SK-N-SH (cell line): ENCODE data around the gene ZNF79. TPM values are rescaled to one million over a fixed set of nuclear protein-coding genes. Genes with fewer than 3 reads are reported as not detected.

Experiments
- CTCF ChIA-PET: fragments of 300-600, 350-600 bp; formaldehyde crosslinking; extraction: SDS; loops from one replicate; lab custom pipeline; 2021; lab: Yijun Ruan, JAX
- POLR2A ChIA-PET: fragments of 350-600 bp; sonication (Branson Sonifier 250); formaldehyde crosslinking; extraction: SDS; loops from one replicate; lab custom pipeline; 2020; ENCODE audit warnings: antibody characterized with exemption, inconsistent platforms; lab: Yijun Ruan, JAX
- DNase-seq: peaks from one replicate; pipeline ENCODE4 v3.0.0; 2012
- H2AFZ ChIP-seq: fragments of 200-600 bp; sonication (generic); 2 replicates; pipeline ENCODE4 v1.8.1; 2016; ENCODE audit warnings: antibody characterized with exemption, mild to moderate bottlenecking, low read depth
- H3F3A ChIP-seq: fragments of 200-600 bp; sonication (generic); replicated peaks from 2 replicates; pipeline ENCODE3; 2016; ENCODE audit warnings: antibody characterized with exemption, mild to moderate bottlenecking; ENCODE audit not compliant: insufficient read depth
- H3K27ac ChIP-seq, 2 experiments: fragments of 200-500 bp in 1 of 2; fragments of 200-600 bp in 1 of 2; sonication (Bioruptor generic) in 1 of 2; sonication (generic), shearing (Covaris generic) in 1 of 2; 2 replicates each; pipeline versions ENCODE4 v1.5.1 to v1.6.1; 2014 to 2016; ENCODE audit warnings: low read depth in 2 of 2, inconsistent platforms in 1 of 2, low read length in 1 of 2, mild to moderate bottlenecking in 1 of 2, mixed read lengths in 1 of 2
- H3K27me3 ChIP-seq: fragments of 200-600 bp; sonication (generic), shearing (Covaris generic); 2 replicates; pipeline ENCODE4 v1.6.1; 2016; ENCODE audit warnings: mixed run types; ENCODE audit not compliant: insufficient read depth
- H3K36me3 ChIP-seq, 2 experiments: fragments of 200-500 bp in 1 of 2; fragments of 200-600 bp in 1 of 2; sonication (Bioruptor generic) in 1 of 2; sonication (generic) in 1 of 2; replicated peaks in 1 of 2; 2 replicates each; pipeline versions ENCODE3 to v1.5.1; 2014 to 2016; ENCODE audit warnings: low read length in 1 of 2, mild to moderate bottlenecking in 1 of 2; ENCODE audit not compliant: insufficient read depth in 2 of 2, control insufficient read depth in 1 of 2
- H3K4me1 ChIP-seq, 2 experiments: fragments of 200-500 bp in 1 of 2; fragments of 200-600 bp in 1 of 2; sonication (Bioruptor generic) in 1 of 2; sonication (generic), shearing (Covaris generic) in 1 of 2; 2 replicates each; pipeline versions ENCODE4 v1.5.1 to v1.6.1; 2014 to 2016; ENCODE audit warnings: low read depth in 1 of 2, low read length in 1 of 2, mixed run types in 1 of 2; ENCODE audit not compliant: insufficient read depth in 2 of 2, control insufficient read depth in 1 of 2
- H3K4me2 ChIP-seq: fragments of 200-600 bp; sonication (generic), shearing (Covaris generic); 2 replicates; pipeline ENCODE4 v1.6.1; 2017; ENCODE audit warnings: mixed run types
- H3K4me3 ChIP-seq, 2 experiments: fragments of 200-500 bp in 1 of 2; fragments of 200-600 bp in 1 of 2; sonication (Bioruptor generic) in 1 of 2; sonication (generic), shearing (Covaris generic) in 1 of 2; 2 replicates each; pipeline versions ENCODE4 v1.5.1 to v1.8.1; 2014 to 2016; ENCODE audit warnings: low read depth in 2 of 2, inconsistent platforms in 1 of 2, low read length in 1 of 2, mild to moderate bottlenecking in 1 of 2, mixed read lengths in 1 of 2, moderate library complexity in 1 of 2
- H3K79me2 ChIP-seq: fragments of 200-600 bp; sonication (generic); 2 replicates; pipeline ENCODE4 v1.8.1; 2017; ENCODE audit warnings: mild to moderate bottlenecking; ENCODE audit not compliant: insufficient read depth
- H3K9ac ChIP-seq: fragments of 200-600 bp; sonication (generic); 2 replicates; pipeline ENCODE4 v1.6.1; 2017; ENCODE audit warnings: mixed run types
- H3K9me2 ChIP-seq: fragments of 200-600 bp; sonication (generic); 2 replicates; pipeline ENCODE4 v1.6.1; 2017; ENCODE audit warnings: mixed run types
- H3K9me3 ChIP-seq: fragments of 200-600 bp; sonication (generic); 2 replicates; pipeline ENCODE4 v1.6.1; 2017; ENCODE audit warnings: mixed run types, mild to moderate bottlenecking, moderate library complexity
- H4K20me1 ChIP-seq: fragments of 200-600 bp; sonication (generic); 2 replicates; pipeline ENCODE4 v1.6.1; 2017; ENCODE audit warnings: mild to moderate bottlenecking, mixed run types; ENCODE audit not compliant: insufficient read depth
- CHD2 ChIP-seq: fragments of 150-350 bp; IDR thresholded peaks from 2 replicates; pipeline ENCODE4 v1.6.1; 2018; ENCODE audit warnings: low read length; ENCODE audit not compliant: partially characterized antibody
- FOXM1 ChIP-seq: IDR thresholded peaks from 2 replicates; pipeline ENCODE4 v1.4.0; 2012; ENCODE audit warnings: low read depth, mild to moderate bottlenecking
- JUND ChIP-seq: IDR thresholded peaks from 2 replicates; pipeline ENCODE4 v1.4.0; 2012
- RAD21 ChIP-seq: IDR thresholded peaks from 2 replicates; pipeline ENCODE4 v1.6.1; 2012; ENCODE audit warnings: mild to moderate bottlenecking, low read length
- RCOR1 ChIP-seq: fragments of 150-350 bp; IDR thresholded peaks from 2 replicates; pipeline ENCODE4 v1.6.1; 2017; ENCODE audit warnings: antibody characterized with exemption, low read length
- RFX5 ChIP-seq: IDR thresholded peaks from 2 replicates; pipeline ENCODE4 v1.6.1; 2012; ENCODE audit warnings: mild to moderate bottlenecking, improper control_type of control experiment, low read length
- RXRA ChIP-seq: IDR thresholded peaks from 2 replicates; pipeline ENCODE4 v1.4.0; 2012; ENCODE audit warnings: low read depth, mild to moderate bottlenecking, borderline replicate concordance
- WGBS: methylation state at CpG from one replicate; pipeline ENCODE4 v1.1.6; 2017; ENCODE audit warnings: low lambda C conversion rate; 5-methylcytosine and 5-hydroxymethylcytosine counted together
- polyA plus RNA-seq, 3 experiments: library from polyadenylated mRNA; depleted of rRNA; stranded (reverse); fragments of >200 nt; gene quantifications; 2 replicates each; pipeline ENCODE4 v1.2.3, GENCODE V29; 2012
- TF ChIP-seq, protein P1 (sequence below): IDR thresholded peaks from 2 replicates; pipeline ENCODE4 v1.4.0; 2012; ENCODE audit warnings: low read depth, borderline replicate concordance
- TF ChIP-seq, protein P2 (sequence below): fragments of 200-600 bp; sonication (generic); IDR thresholded peaks from 2 replicates; pipeline ENCODE4 v1.6.1; 2017; ENCODE audit warnings: antibody characterized with exemption, mild to moderate bottlenecking, moderate library complexity
- TF ChIP-seq, protein P3 (sequence below): fragments of 150-350 bp; IDR thresholded peaks from 2 replicates; pipeline ENCODE4 v1.6.1; 2017; ENCODE audit warnings: antibody characterized with exemption, low read length, low read depth, borderline replicate concordance

The ZNF79 gene
- polyA plus RNA-seq, 1 of the 3 experiments (the other 2 are of a cell fraction): 4.6 TPM

DNA sequence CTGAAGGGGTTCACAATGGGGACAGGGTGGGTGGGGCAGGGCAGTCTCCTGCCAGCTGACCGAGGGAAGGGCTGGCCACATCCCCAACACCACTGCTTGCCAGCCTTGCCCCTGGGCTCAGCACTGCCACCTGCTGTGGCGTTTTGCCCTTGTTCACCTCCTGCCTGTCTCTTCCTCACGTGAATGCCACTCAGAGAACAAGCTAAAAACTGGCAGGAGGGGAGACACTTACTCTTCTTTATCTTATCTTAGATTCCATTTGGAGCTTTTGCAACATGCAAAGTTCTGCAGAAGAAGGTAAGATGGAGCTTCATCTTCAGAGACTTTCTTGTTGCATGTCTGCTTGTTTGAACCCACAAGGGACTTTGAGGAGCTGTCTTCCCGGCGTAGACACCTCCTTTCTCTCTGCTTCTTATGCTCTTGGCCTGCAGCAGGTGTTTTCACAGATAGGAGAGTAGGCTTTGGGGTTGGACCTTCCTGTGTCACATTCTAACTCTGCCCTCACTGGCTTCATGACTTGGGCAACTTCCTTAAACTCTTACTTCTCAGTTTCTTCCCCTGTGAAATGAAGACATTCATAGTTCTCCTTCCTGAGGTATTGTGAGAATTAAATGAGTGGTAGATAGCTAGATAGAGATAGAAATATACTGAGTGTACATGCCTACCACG is 31.3 kb downstream of the ZNF79 start:
- Histone ChIP-seq H3K36me3 (peaks cover 12 to 30% of the 10 kb centered on the region in 2 experiments), H3K27ac (no peak overlapping the region), H3F3A (peaks cover 9% of the 10 kb centered on the region), H3K9ac (no peak overlapping the region), H3K79me2 (peaks cover 29% of the 10 kb centered on the region), H4K20me1 (peaks cover 5% of the 10 kb centered on the region), H3K4me3 (no peak overlapping the region), H3K9me3 (no peaks in the 10 kb centered on the region), H3K9me2 (no peaks in the 10 kb centered on the region), H2AFZ (no peak overlapping the region), H3K4me1 (peaks cover 0 to 15% of the 10 kb centered on the region in 2 experiments; a peak in 1 of 4 replicates), H3K27me3 (no peaks in the 10 kb centered on the region), H3K4me2 (no peak overlapping the region)
- DNase-seq: no peak
- no peak for TF ChIP-seq RXRA
- no peak for TF ChIP-seq CHD2
- no peak for TF ChIP-seq RFX5
- TF ChIP-seq RCOR1: no peak
- TF ChIP-seq, protein P1, sequence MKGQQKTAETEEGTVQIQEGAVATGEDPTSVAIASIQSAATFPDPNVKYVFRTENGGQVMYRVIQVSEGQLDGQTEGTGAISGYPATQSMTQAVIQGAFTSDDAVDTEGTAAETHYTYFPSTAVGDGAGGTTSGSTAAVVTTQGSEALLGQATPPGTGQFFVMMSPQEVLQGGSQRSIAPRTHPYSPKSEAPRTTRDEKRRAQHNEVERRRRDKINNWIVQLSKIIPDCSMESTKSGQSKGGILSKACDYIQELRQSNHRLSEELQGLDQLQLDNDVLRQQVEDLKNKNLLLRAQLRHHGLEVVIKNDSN: no peak
- TF ChIP-seq, protein P2, sequence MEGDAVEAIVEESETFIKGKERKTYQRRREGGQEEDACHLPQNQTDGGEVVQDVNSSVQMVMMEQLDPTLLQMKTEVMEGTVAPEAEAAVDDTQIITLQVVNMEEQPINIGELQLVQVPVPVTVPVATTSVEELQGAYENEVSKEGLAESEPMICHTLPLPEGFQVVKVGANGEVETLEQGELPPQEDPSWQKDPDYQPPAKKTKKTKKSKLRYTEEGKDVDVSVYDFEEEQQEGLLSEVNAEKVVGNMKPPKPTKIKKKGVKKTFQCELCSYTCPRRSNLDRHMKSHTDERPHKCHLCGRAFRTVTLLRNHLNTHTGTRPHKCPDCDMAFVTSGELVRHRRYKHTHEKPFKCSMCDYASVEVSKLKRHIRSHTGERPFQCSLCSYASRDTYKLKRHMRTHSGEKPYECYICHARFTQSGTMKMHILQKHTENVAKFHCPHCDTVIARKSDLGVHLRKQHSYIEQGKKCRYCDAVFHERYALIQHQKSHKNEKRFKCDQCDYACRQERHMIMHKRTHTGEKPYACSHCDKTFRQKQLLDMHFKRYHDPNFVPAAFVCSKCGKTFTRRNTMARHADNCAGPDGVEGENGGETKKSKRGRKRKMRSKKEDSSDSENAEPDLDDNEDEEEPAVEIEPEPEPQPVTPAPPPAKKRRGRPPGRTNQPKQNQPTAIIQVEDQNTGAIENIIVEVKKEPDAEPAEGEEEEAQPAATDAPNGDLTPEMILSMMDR: peak; percentile 30; the same call in 1 of the 2 replicates
- TF ChIP-seq, protein P3, sequence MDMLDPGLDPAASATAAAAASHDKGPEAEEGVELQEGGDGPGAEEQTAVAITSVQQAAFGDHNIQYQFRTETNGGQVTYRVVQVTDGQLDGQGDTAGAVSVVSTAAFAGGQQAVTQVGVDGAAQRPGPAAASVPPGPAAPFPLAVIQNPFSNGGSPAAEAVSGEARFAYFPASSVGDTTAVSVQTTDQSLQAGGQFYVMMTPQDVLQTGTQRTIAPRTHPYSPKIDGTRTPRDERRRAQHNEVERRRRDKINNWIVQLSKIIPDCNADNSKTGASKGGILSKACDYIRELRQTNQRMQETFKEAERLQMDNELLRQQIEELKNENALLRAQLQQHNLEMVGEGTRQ: no peak
- TF ChIP-seq FOXM1: no peak
- ChIA-PET CTCF (interaction anchor here (1.0 to 2.6 kb wide), 3 partner anchors 48 to 518 kb away, joined by 3 to 11 read pairs (median 5); partner anchors contain the start of gene TOR2A), POLR2A (no interaction called here)
- WGBS: 83% methylated on average over 6 of the region's 6 CpGs

DNA sequence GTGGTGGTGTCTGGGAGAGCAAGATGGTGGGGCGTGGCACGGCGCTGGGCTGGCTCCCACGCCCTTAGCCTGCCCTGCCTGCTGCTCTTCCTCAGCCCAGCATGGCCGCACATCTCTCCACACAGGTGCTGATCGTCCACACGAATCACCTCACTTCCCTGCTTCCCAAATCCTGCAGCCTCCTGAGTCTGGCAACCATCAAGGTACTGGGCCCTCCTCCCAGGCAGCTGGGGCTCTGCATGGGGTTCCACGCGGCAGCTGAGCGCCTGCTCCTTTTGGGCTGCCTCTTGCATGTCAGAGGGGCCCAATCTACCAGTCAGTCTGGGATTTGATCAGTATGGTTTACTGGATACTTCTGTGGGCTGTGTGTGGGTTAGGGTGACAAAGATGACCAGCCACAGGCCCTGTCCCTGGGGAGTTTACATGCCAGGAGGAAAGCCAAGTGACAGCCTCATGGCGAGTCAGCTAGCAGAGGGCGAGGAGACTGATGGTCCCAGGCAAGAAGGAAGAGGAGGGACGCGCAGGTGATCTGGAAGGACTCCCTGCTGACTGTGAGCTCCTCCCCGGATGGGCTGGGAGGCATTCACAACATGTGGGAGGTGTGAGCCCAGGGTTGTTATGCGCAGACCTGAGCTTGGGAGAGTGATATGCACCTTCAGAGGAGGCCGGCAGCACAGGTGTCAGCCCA is 33.2 kb downstream of the ZNF79 start:
- DNase-seq: no peak
- Histone ChIP-seq H3K27ac (no peak overlapping the region), H3K27me3 (no peaks in the 10 kb centered on the region), H3K4me1 (peaks cover 0 to 13% of the 10 kb centered on the region in 2 experiments; a peak in 1 of 4 replicates), H3K9me2 (no peaks in the 10 kb centered on the region), H3K79me2 (peaks cover 13% of the 10 kb centered on the region; the same call in 1 of the 2 replicates), H3K36me3 (peaks cover 17 to 43% of the 10 kb centered on the region in 2 experiments), H2AFZ (no peak overlapping the region), H4K20me1 (no peaks in the 10 kb centered on the region), H3K9ac (no peak overlapping the region), H3F3A (no peaks in the 10 kb centered on the region), H3K9me3 (no peaks in the 10 kb centered on the region), H3K4me3 (no peak overlapping the region), H3K4me2 (no peak overlapping the region)
- POLR2A ChIA-PET: interaction anchor here (0.6 kb wide), 2 partner anchors 9 to 985 kb away, joined by 3 read pairs; no protein-coding TSS in a partner anchor
- WGBS: 87% methylated on average over 15 of the region's 17 CpGs
- CTCF ChIA-PET: interaction anchor here (2.6 kb wide), 1 partner anchor 46 kb away, joined by 11 read pairs; no protein-coding TSS in a partner anchor
- TF ChIP-seq RAD21: no peak
- no peak for TF ChIP-seq RFX5
- TF ChIP-seq, protein P3: no peak
- no peak for TF ChIP-seq JUND
